HEK293 (cell line): ENCODE data around the gene NCR3LG1.

Experiments
- EGR2 ChIP-seq: fragments of 450-650 bp; formaldehyde crosslinking; IDR thresholded peaks from 2 replicates; pipeline ENCODE4 v1.5.1; 2016; ENCODE audit warnings: low read depth, missing biosample characterization, missing genetic modification characterization
- GLIS1 ChIP-seq: fragments of 450-650 bp; formaldehyde crosslinking; IDR thresholded peaks from 2 replicates; pipeline ENCODE4 v1.5.1; 2016; ENCODE audit warnings: missing biosample characterization, missing genetic modification characterization
- PATZ1 ChIP-seq: fragments of 450-650 bp; formaldehyde crosslinking; IDR thresholded peaks from 2 replicates; pipeline ENCODE4 v1.5.1; 2016; ENCODE audit warnings: missing biosample characterization, missing genetic modification characterization
- ZBTB7A ChIP-seq: fragments of 450-650 bp; formaldehyde crosslinking; IDR thresholded peaks from 2 replicates; pipeline ENCODE4 v1.5.1; 2016; ENCODE audit warnings: low read depth, missing biosample characterization, missing genetic modification characterization
- ZFHX2 ChIP-seq: fragments of 450-650 bp; formaldehyde crosslinking; conservative IDR thresholded peaks from 2 replicates; pipeline ENCODE4 v1.5.1; 2016; ENCODE audit warnings: missing biosample characterization, missing genetic modification characterization
- ZNF114 ChIP-seq: fragments of 450-650 bp; formaldehyde crosslinking; IDR thresholded peaks from 2 replicates; pipeline ENCODE4 v1.5.0; 2017; ENCODE audit warnings: missing biosample characterization, missing genetic modification characterization
- ZNF132 ChIP-seq: fragments of 450-650 bp; formaldehyde crosslinking; IDR thresholded peaks from 2 replicates; pipeline ENCODE4 v1.5.1; 2017; ENCODE audit warnings: missing biosample characterization, missing genetic modification characterization, borderline replicate concordance
- ZNF140 ChIP-seq: fragments of 450-650 bp; formaldehyde crosslinking; IDR thresholded peaks from 2 replicates; pipeline ENCODE4 v1.5.1; 2016; ENCODE audit warnings: missing biosample characterization, missing genetic modification characterization
- ZNF239 ChIP-seq: fragments of 450-650 bp; formaldehyde crosslinking; IDR thresholded peaks from 2 replicates; pipeline ENCODE4 v1.5.1; 2016; ENCODE audit warnings: missing biosample characterization, missing genetic modification characterization
- ZNF280D ChIP-seq: fragments of 450-650 bp; formaldehyde crosslinking; IDR thresholded peaks from 2 replicates; pipeline ENCODE4 v1.5.1; 2016; ENCODE audit warnings: missing biosample characterization, missing genetic modification characterization
- ZNF311 ChIP-seq: fragments of 450-650 bp; formaldehyde crosslinking; IDR thresholded peaks from 2 replicates; pipeline ENCODE4 v1.5.1; 2017; ENCODE audit warnings: missing biosample characterization, missing genetic modification characterization, borderline replicate concordance
- ZNF391 ChIP-seq: fragments of 450-650 bp; formaldehyde crosslinking; IDR thresholded peaks from 2 replicates; pipeline ENCODE4 v1.5.1; 2016; ENCODE audit warnings: low read depth, missing biosample characterization, missing genetic modification characterization, borderline replicate concordance
- ZNF416 ChIP-seq: fragments of 450-650 bp; formaldehyde crosslinking; IDR thresholded peaks from 2 replicates; pipeline ENCODE4 v1.5.1; 2016; ENCODE audit warnings: missing biosample characterization, missing genetic modification characterization
- ZNF561 ChIP-seq: fragments of 450-650 bp; IDR thresholded peaks from 2 replicates; pipeline ENCODE4 v1.5.1; 2018; ENCODE audit warnings: missing biosample characterization, missing genetic modification characterization, borderline replicate concordance
- ZNF585B ChIP-seq: fragments of 450-650 bp; formaldehyde crosslinking; IDR thresholded peaks from 2 replicates; pipeline ENCODE4 v1.5.1; 2016; ENCODE audit warnings: missing biosample characterization, missing genetic modification characterization
- ZNF621 ChIP-seq: fragments of 450-650 bp; formaldehyde crosslinking; IDR thresholded peaks from 2 replicates; pipeline ENCODE4 v1.5.1; 2017; ENCODE audit warnings: missing biosample characterization, missing genetic modification characterization
- ZNF623 ChIP-seq: fragments of 450-650 bp; formaldehyde crosslinking; IDR thresholded peaks from 2 replicates; pipeline ENCODE4 v1.5.1; 2016; ENCODE audit warnings: missing biosample characterization, missing genetic modification characterization
- ZNF707 ChIP-seq: fragments of 450-650 bp; formaldehyde crosslinking; IDR thresholded peaks from 2 replicates; pipeline ENCODE4 v1.5.1; 2016; ENCODE audit warnings: missing biosample characterization, missing genetic modification characterization
- ZNF776 ChIP-seq: fragments of 450-650 bp; formaldehyde crosslinking; IDR thresholded peaks from 2 replicates; pipeline ENCODE4 v1.5.0; 2017; ENCODE audit warnings: missing biosample characterization, missing genetic modification characterization, borderline replicate concordance
- ZNF837 ChIP-seq: fragments of 450-650 bp; formaldehyde crosslinking; IDR thresholded peaks from 2 replicates; pipeline ENCODE4 v1.5.1; 2016; ENCODE audit warnings: missing biosample characterization, missing genetic modification characterization
- ZSCAN16 ChIP-seq: fragments of 450-650 bp; formaldehyde crosslinking; IDR thresholded peaks from 2 replicates; pipeline ENCODE4 v1.5.1; 2016; ENCODE audit warnings: missing biosample characterization, missing genetic modification characterization
- ZSCAN23 ChIP-seq: fragments of 450-650 bp; formaldehyde crosslinking; IDR thresholded peaks from 2 replicates; pipeline ENCODE4 v1.5.1; 2016; ENCODE audit warnings: missing biosample characterization, missing genetic modification characterization
- ZSCAN30 ChIP-seq: fragments of 450-650 bp; IDR thresholded peaks from 2 replicates; pipeline ENCODE4 v1.5.1; 2018; ENCODE audit warnings: missing biosample characterization, mild to moderate bottlenecking, missing genetic modification characterization, moderate library complexity
- TF ChIP-seq, protein P1 (sequence below): fragments of 450-650 bp; formaldehyde crosslinking; IDR thresholded peaks from 2 replicates; pipeline ENCODE4 v1.5.0; 2017; ENCODE audit warnings: missing biosample characterization, missing genetic modification characterization, borderline replicate concordance
- TF ChIP-seq, protein P2 (sequence below): fragments of 450-650 bp; formaldehyde crosslinking; conservative IDR thresholded peaks from 2 replicates; pipeline ENCODE4 v1.5.1; 2016; ENCODE audit warnings: low read depth, missing biosample characterization, missing genetic modification characterization
- TF ChIP-seq, protein P3 (sequence below): fragments of 450-650 bp; formaldehyde crosslinking; IDR thresholded peaks from 2 replicates; pipeline ENCODE4 v1.5.1; 2017; ENCODE audit warnings: missing biosample characterization, missing genetic modification characterization

NCR3LG1 gene

GRCh38 chr11:17388609-17389210 is 37.1 kb downstream of the NCR3LG1 start, which contains the start of gene KCNJ11 (continued):
- TF ChIP-seq, protein P1, sequence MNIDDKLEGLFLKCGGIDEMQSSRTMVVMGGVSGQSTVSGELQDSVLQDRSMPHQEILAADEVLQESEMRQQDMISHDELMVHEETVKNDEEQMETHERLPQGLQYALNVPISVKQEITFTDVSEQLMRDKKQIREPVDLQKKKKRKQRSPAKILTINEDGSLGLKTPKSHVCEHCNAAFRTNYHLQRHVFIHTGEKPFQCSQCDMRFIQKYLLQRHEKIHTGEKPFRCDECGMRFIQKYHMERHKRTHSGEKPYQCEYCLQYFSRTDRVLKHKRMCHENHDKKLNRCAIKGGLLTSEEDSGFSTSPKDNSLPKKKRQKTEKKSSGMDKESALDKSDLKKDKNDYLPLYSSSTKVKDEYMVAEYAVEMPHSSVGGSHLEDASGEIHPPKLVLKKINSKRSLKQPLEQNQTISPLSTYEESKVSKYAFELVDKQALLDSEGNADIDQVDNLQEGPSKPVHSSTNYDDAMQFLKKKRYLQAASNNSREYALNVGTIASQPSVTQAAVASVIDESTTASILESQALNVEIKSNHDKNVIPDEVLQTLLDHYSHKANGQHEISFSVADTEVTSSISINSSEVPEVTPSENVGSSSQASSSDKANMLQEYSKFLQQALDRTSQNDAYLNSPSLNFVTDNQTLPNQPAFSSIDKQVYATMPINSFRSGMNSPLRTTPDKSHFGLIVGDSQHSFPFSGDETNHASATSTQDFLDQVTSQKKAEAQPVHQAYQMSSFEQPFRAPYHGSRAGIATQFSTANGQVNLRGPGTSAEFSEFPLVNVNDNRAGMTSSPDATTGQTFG (tag by site-specific recombination) = no peak
- TF ChIP-seq ZNF311 (no peak), ZNF114 (tag by site-specific recombination) (no peak), ZNF623 (no peak), ZNF391 (tag by site-specific recombination) (no peak), ZNF280D (tag by site-specific recombination) (no peak), ZSCAN16 (no peak), PATZ1 (tag by site-specific recombination) (peak; percentile 59), ZFHX2 (tag by site-specific recombination) (peak; percentile 62), ZNF140 (tag by site-specific recombination) (no peak), ZNF132 (no peak), ZNF239 (tag by site-specific recombination) (no peak), ZBTB7A (tag by site-specific recombination) (no peak), ZNF561 (no peak), ZNF585B (tag by site-specific recombination) (no peak), ZNF837 (tag by site-specific recombination) (no peak), ZSCAN30 (tag by site-specific recombination) (no peak), ZSCAN23 (tag by site-specific recombination) (no peak), ZNF621 (tag by site-specific recombination) (no peak), ZNF776 (tag by site-specific recombination) (no peak), GLIS1 (tag by site-specific recombination) (peak; percentile 84), ZNF416 (no peak), ZNF707 (tag by site-specific recombination) (no peak), EGR2 (tag by site-specific recombination) (peak; percentile 72)
- TF ChIP-seq, protein P2, sequence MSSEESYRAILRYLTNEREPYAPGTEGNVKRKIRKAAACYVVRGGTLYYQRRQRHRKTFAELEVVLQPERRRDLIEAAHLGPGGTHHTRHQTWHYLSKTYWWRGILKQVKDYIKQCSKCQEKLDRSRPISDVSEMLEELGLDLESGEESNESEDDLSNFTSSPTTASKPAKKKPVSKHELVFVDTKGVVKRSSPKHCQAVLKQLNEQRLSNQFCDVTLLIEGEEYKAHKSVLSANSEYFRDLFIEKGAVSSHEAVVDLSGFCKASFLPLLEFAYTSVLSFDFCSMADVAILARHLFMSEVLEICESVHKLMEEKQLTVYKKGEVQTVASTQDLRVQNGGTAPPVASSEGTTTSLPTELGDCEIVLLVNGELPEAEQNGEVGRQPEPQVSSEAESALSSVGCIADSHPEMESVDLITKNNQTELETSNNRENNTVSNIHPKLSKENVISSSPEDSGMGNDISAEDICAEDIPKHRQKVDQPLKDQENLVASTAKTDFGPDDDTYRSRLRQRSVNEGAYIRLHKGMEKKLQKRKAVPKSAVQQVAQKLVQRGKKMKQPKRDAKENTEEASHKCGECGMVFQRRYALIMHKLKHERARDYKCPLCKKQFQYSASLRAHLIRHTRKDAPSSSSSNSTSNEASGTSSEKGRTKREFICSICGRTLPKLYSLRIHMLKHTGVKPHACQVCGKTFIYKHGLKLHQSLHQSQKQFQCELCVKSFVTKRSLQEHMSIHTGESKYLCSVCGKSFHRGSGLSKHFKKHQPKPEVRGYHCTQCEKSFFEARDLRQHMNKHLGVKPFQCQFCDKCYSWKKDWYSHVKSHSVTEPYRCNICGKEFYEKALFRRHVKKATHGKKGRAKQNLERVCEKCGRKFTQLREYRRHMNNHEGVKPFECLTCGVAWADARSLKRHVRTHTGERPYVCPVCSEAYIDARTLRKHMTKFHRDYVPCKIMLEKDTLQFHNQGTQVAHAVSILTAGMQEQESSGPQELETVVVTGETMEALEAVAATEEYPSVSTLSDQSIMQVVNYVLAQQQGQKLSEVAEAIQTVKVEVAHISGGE (tag by site-specific recombination) = no peak
- TF ChIP-seq, protein P3, sequence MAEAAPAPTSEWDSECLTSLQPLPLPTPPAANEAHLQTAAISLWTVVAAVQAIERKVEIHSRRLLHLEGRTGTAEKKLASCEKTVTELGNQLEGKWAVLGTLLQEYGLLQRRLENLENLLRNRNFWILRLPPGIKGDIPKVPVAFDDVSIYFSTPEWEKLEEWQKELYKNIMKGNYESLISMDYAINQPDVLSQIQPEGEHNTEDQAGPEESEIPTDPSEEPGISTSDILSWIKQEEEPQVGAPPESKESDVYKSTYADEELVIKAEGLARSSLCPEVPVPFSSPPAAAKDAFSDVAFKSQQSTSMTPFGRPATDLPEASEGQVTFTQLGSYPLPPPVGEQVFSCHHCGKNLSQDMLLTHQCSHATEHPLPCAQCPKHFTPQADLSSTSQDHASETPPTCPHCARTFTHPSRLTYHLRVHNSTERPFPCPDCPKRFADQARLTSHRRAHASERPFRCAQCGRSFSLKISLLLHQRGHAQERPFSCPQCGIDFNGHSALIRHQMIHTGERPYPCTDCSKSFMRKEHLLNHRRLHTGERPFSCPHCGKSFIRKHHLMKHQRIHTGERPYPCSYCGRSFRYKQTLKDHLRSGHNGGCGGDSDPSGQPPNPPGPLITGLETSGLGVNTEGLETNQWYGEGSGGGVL = peak; percentile 76
